ENCODE results near the gene BTF3. TPM values are rescaled to one million over a fixed set of nuclear protein-coding genes. Genes with fewer than 3 reads are reported as not detected.

Gene BTF3
- total and polyA plus RNA-seq, 2 experiments from 2014 or later = 506 to 1,148 TPM

GRCh38 chr5:73528248-73528647 is 30.0 kb downstream of the BTF3 start (continued):
- TF ChIP-seq ZNF462 (CRISPR knock-in tag; IDR thresholded peaks at IDR 0.05) (no peak), ETS1 (IDR thresholded peaks at IDR 0.05) (no peak), STAT1 (IDR thresholded peaks at IDR 0.05; ENCODE audit: unreplicated experiment) (no peak), EZH2phosphoT487 (IDR thresholded peaks at IDR 0.05; ENCODE audit: unreplicated experiment) (no peak), POLR2AphosphoS5 (IDR thresholded peaks at IDR 0.05; ENCODE audit: low read depth) (no peak), CREB1 (CRISPR knock-in tag; IDR thresholded peaks at IDR 0.05; ENCODE audit: low read depth) (no peak), ZNF331 (CRISPR knock-in tag; IDR thresholded peaks at IDR 0.05; ENCODE audit: low read depth) (no peak), EZH2 (IDR thresholded peaks at IDR 0.05; ENCODE audit: low read depth, unreplicated experiment) (no peak), JUNB (IDR thresholded peaks at IDR 0.05; ENCODE audit: unreplicated experiment) (no peak), NANOG (IDR thresholded peaks at IDR 0.05; ENCODE audit: borderline replicate concordance) (no peak), ZNF114 (CRISPR knock-in tag; IDR thresholded peaks at IDR 0.05) (no peak), CTCF (conservative IDR thresholded peaks at IDR 0.05; ENCODE audit: low read depth in 2 of 2) (no peak)
